Measurements from ENCODE around the gene RPP14.

Gene RPP14

DNA sequence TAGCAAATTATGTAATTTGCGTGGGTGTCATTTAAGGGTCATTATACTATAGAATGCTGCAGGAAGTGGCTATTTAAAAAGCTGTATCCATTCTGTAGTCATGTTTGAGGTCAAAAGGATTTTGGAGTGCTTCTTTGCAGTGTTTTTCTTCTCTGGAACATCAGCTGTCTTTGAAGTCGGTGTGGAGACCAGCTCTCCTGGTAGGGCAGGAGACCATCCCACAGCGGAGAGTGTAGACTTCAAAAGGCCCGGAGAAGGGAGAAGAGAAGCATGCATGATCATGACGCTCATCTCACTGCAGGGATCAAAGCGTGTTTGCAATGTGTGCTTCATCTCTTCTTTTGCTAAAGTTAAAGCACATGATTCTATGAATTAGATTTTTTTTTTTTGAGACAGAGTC lies 46.6 kb downstream of the RPP14 start:
- Histone ChIP-seq H3K27ac (replicated peaks) (peak overlapping the region; percentile 98), H3K4me3 (replicated peaks; ENCODE audit: insufficient read depth, low read length) (no peak overlapping the region), H3K27me3 (ENCODE audit: insufficient read depth, poor library complexity, severe bottlenecking) (no peaks in the 10 kb centered on the region)
- no peak for TF ChIP-seq SPI1 (IDR thresholded peaks at IDR 0.05; ENCODE audit: borderline replicate concordance, low read depth)
- TF ChIP-seq GABPA (IDR thresholded peaks at IDR 0.05; ENCODE audit: low read depth): no peak
- TF ChIP-seq POLR2AphosphoS5 (IDR thresholded peaks at IDR 0.05; ENCODE audit: low read depth): no peak; the same call in 1 of the 2 replicates
- no peak for TF ChIP-seq REST (IDR thresholded peaks at IDR 0.05; ENCODE audit: insufficient replicate concordance, low read depth)
- no peak for TF ChIP-seq CTCF (IDR thresholded peaks at IDR 0.05; ENCODE audit: insufficient read depth, low read length)
- no peak for DNase-seq (ENCODE audit: low read depth in 1 of 2, low spot score in 1 of 2)

DNA sequence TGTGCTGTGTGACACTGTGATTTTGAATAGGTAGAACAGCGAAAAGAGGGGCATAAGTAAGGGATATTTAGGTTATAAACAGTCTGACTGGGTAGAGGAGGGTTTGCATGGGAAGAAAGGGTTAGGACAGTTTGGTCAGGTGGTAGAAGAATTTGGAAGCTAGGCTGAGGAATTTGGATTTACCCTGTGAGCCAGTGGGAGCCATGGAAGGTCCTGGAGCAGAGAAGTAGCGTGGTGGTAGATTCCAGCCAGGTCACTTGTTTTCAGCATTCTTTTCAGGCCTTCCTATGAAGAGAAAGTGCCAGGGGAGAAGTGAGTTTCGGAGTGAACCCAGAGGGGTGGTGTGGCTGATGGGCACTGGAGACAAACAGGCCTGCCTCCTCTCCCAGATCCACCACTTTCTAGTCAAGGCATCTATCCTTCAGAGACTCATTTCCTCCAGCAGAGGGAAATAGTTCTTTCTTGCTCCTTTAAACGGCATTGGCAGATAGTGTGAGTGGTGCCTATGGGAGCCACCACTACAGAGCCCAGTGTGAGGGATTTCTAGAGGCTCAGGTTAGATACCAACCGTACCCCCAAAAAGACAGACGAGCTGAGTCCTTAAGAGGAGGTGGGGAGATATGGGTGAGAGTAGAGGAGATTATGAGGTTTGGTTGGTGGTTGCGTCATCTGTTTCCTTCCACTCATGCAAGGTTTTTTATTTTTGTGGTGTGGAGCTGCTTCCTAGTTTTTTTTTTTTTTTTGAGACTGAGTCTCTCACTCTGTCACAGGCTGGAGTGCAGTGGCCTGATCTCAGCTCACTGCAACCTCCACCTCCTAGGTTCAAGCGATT lies 47.9 kb downstream of the RPP14 start:
- TF ChIP-seq SPI1 (IDR thresholded peaks at IDR 0.05; ENCODE audit: borderline replicate concordance, low read depth) (no peak), GABPA (IDR thresholded peaks at IDR 0.05; ENCODE audit: low read depth) (no peak), CTCF (IDR thresholded peaks at IDR 0.05; ENCODE audit: insufficient read depth, low read length) (no peak), REST (IDR thresholded peaks at IDR 0.05; ENCODE audit: insufficient replicate concordance, low read depth) (no peak), POLR2AphosphoS5 (IDR thresholded peaks at IDR 0.05; ENCODE audit: low read depth) (peak; percentile 77)
- no peaks in the 10 kb centered on the region for H3K27me3 ChIP-seq (ENCODE audit: insufficient read depth, poor library complexity, severe bottlenecking)
- H3K27ac ChIP-seq (replicated peaks): peak overlapping the region; percentile 98
- DNase-seq (ENCODE audit: low read depth in 1 of 2, low spot score in 1 of 2): peak; percentile 89 to 93
- peak overlapping the region; percentile 46 for H3K4me3 ChIP-seq (replicated peaks; ENCODE audit: insufficient read depth, low read length)

- peak; percentile 84 to 88 for DNase-seq (ENCODE audit: low read depth in 1 of 2, low spot score in 1 of 2)
- no peak overlapping the region for H3K4me3 ChIP-seq (replicated peaks; ENCODE audit: insufficient read depth, low read length)
- peak overlapping the region; percentile 98 for H3K27ac ChIP-seq (replicated peaks)
Observed at GRCh38 chr3:58355179-58355578, 49.1 kb downstream of the RPP14 start.

More at GRCh38 chr3:58355179-58355578, 49.1 kb downstream of the RPP14 start:
- TF ChIP-seq REST (IDR thresholded peaks at IDR 0.05; ENCODE audit: insufficient replicate concordance, low read depth): no peak
- no peak for TF ChIP-seq SPI1 (IDR thresholded peaks at IDR 0.05; ENCODE audit: borderline replicate concordance, low read depth)
- no peak for TF ChIP-seq GABPA (IDR thresholded peaks at IDR 0.05; ENCODE audit: low read depth)
- no peak for TF ChIP-seq CTCF (IDR thresholded peaks at IDR 0.05; ENCODE audit: insufficient read depth, low read length)
- TF ChIP-seq POLR2AphosphoS5 (IDR thresholded peaks at IDR 0.05; ENCODE audit: low read depth): no peak
- no peaks in the 10 kb centered on the region for H3K27me3 ChIP-seq (ENCODE audit: insufficient read depth, poor library complexity, severe bottlenecking)

Data from HL-60 (cell line).